GM12801 (cell line): ENCODE measurements around the gene AGER.

Experiments
- TF ChIP-seq, protein P1 (sequence below): IDR thresholded peaks from one replicate; pipeline ENCODE4 v1.5.1; 2011; ENCODE audit warnings: control low read depth; ENCODE audit not compliant: insufficient read length; ENCODE audit errors: extremely low read depth

Gene AGER

GRCh38 chr6:32184084-32184640 lies at the start of gene AGER:
AGER (minus strand) TSS chr6:32184253; CDS start chr6:32184222, 31 bp downstream.
- TF ChIP-seq, protein P1, sequence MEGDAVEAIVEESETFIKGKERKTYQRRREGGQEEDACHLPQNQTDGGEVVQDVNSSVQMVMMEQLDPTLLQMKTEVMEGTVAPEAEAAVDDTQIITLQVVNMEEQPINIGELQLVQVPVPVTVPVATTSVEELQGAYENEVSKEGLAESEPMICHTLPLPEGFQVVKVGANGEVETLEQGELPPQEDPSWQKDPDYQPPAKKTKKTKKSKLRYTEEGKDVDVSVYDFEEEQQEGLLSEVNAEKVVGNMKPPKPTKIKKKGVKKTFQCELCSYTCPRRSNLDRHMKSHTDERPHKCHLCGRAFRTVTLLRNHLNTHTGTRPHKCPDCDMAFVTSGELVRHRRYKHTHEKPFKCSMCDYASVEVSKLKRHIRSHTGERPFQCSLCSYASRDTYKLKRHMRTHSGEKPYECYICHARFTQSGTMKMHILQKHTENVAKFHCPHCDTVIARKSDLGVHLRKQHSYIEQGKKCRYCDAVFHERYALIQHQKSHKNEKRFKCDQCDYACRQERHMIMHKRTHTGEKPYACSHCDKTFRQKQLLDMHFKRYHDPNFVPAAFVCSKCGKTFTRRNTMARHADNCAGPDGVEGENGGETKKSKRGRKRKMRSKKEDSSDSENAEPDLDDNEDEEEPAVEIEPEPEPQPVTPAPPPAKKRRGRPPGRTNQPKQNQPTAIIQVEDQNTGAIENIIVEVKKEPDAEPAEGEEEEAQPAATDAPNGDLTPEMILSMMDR = no peak

DNA sequence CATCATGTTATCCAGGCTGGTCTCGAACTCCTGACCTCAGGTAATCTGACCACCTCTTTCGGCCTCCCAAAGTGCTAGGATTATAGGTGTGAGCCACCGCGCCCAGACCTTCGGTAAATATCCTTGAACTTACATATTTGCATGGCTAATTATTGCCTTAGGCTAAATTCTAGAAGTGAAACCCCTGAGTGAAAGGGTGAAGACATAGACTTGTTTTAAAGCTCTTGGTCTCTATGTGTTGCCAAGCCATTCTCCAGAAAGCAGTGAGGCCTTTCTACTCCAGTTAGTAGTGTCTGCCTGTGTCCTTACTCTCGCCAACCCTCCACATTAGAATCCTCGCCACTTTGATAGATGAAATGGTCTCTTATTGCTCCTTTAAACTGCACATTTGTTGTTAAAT lies 42.4 kb upstream of the AGER start:
- TF ChIP-seq, protein P1 = no peak

- TF ChIP-seq, protein P1 = no peak
Observed at GRCh38 chr6:32224696-32225095, 40.6 kb upstream of the AGER start.

GRCh38 chr6:32223258-32224235 lies 39.5 kb upstream of the AGER start, which contains the start of gene NOTCH4:
NOTCH4 (minus strand) TSS chr6:32224067; CDS start chr6:32223928, 139 bp downstream.
- TF ChIP-seq, protein P1 = no peak

- TF ChIP-seq, protein P1 = no peak
Observed at GRCh38 chr6:32222333-32223230, 38.5 kb upstream of the AGER start.

DNA sequence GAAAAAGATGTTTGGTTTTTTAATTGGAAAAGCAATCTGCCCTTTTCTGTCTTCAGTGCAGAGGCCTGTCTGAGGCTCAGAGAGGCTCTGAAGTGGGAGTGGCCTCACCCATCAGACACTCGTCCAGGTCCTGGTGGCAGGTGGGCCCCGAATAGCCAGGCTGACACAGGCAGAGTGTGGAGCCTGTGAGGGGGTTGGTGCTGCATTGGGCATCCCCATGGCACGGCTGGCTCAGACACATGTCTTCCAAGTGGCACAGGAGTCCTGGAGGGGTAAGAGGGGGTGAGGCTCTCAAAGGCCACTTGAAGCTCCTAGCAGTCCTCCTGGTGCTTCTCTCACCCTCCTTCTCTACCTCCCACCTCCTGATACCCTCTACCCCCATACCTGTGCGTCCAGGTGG lies 36.0 kb upstream of the AGER start:
- TF ChIP-seq, protein P1 = no peak

DNA sequence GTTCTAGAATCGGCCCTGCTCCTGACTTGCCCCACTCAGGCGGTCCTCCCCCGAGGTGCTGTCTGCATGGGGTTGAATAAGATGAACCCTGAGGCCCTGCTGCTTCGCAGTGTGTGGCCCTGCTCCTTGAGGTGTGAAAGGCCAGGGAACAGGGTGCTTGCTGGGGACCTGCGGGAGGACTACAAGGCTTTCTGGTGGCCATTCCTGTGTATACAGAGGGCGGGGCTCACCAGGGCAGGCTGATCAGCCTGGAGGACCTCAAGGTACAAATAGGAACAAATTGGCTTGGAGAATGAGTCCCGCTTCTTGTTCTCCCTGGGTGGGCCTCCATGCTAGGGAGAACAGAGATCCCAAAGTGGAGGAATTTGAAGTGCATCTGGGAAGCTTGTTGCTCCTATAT lies 34.1 kb upstream of the AGER start:
- TF ChIP-seq, protein P1 = no peak
